ENCODE measurements around the gene KAT6B.
A peak's percentile ranks its signal among the peaks of the same experiment; 100 is the strongest.
"Not testable (repeated sequence)": the region's sequence is repeated elsewhere in the genome, so short reads cannot be mapped to it uniquely, and the experiment has no call there.

KAT6B gene

GRCh38 chr10:74826142-74827044, at the start of gene KAT6B:
TSS of gene KAT6B (plus strand) at chr10:74826600. CDS start at chr10:74842858, 16,258 bp downstream.
- peak; percentile 100 for DNase-seq (ENCODE audit: low read depth)
- TF ChIP-seq CTCF (IDR thresholded peaks at IDR 0.05; ENCODE audit: insufficient read depth, low read depth, low read length, missing control alignments) = peak; percentile 33
- peak within 1 kb of the TSS; percentile 96 for H3K4me3 ChIP-seq (ENCODE audit: low read depth, low read length)

GRCh38 chr10:74778436-74779094, 47.8 kb upstream of the KAT6B start:
- H3K4me3 ChIP-seq (ENCODE audit: low read depth, low read length) = no peak overlapping the region
- TF ChIP-seq CTCF (IDR thresholded peaks at IDR 0.05; ENCODE audit: insufficient read depth, low read depth, low read length, missing control alignments) = no peak
- no peak for DNase-seq (ENCODE audit: low read depth)

GRCh38 chr10:74781870-74782269, 44.5 kb upstream of the KAT6B start:
- not testable (repeated sequence) for DNase-seq (ENCODE audit: low read depth); H3K4me3 ChIP-seq (ENCODE audit: low read depth, low read length)

- DNase-seq (ENCODE audit: low read depth) = no peak
- no peak overlapping the region for H3K4me3 ChIP-seq (ENCODE audit: low read depth, low read length)
- no peak for TF ChIP-seq CTCF (IDR thresholded peaks at IDR 0.05; ENCODE audit: insufficient read depth, low read depth, low read length, missing control alignments)
Observed at GRCh38 chr10:74784462-74784861, 41.9 kb upstream of the KAT6B start.

GRCh38 chr10:74786126-74786525, 40.3 kb upstream of the KAT6B start:
- peak; percentile 19 for DNase-seq (ENCODE audit: low read depth)
- H3K4me3 ChIP-seq (ENCODE audit: low read depth, low read length) = no peak overlapping the region
- no peak for TF ChIP-seq CTCF (IDR thresholded peaks at IDR 0.05; ENCODE audit: insufficient read depth, low read depth, low read length, missing control alignments)

- no peak for DNase-seq (ENCODE audit: low read depth)
- H3K4me3 ChIP-seq (ENCODE audit: low read depth, low read length) = no peak overlapping the region
- TF ChIP-seq CTCF (IDR thresholded peaks at IDR 0.05; ENCODE audit: insufficient read depth, low read depth, low read length, missing control alignments) = no peak
Observed at GRCh38 chr10:74787457-74787856, 38.9 kb upstream of the KAT6B start.

- not testable (repeated sequence) for H3K4me3 ChIP-seq (ENCODE audit: low read depth, low read length); DNase-seq (ENCODE audit: low read depth)
Observed at GRCh38 chr10:74791979-74792378, 34.4 kb upstream of the KAT6B start.
